ENCODE data around the gene HSPB1.
A peak's percentile ranks its signal among the peaks of the same experiment; 100 is the strongest.
"Not testable (repeated sequence)": the region's sequence is repeated elsewhere in the genome, so short reads cannot be mapped to it uniquely, and the experiment has no call there.

The HSPB1 gene

GRCh38 chr7:76314042-76314721 is 11.7 kb downstream of the HSPB1 start:
- Histone ChIP-seq H2BK5ac (ENCODE audit: low read depth, low read length, poor library complexity, severe bottlenecking) (no peak overlapping the region), H4K91ac (ENCODE audit: low read length) (peak overlapping the region; percentile 84), H3K18ac (ENCODE audit: low read depth in 1 of 2, low read length in 2 of 2) (peak overlapping the region; percentile 46 to 72), H3K27ac (ENCODE audit: low read length, poor library complexity, severe bottlenecking) (no peak overlapping the region), H4K8ac (ENCODE audit: low read length) (peak overlapping the region; percentile 90), H2BK120ac (ENCODE audit: low read depth, low read length) (peak overlapping the region; percentile 90), H3K9me3 (ENCODE audit: control insufficient read depth, low read length) (no peaks in the 10 kb centered on the region), H3K4me3 (ENCODE audit: insufficient read depth in 1 of 2, low read depth in 1 of 2, low read length in 2 of 2) (no peak overlapping the region), H2BK15ac (ENCODE audit: low read depth, poor library complexity, severe bottlenecking) (peak overlapping the region; percentile 6), H3K14ac (ENCODE audit: low read length in 2 of 2) (no peak overlapping the region), H2BK12ac (ENCODE audit: low read length in 2 of 2) (peak overlapping the region in 1 of 2 experiments; percentile 85), H3K4me2 (ENCODE audit: low read length, poor library complexity, severe bottlenecking) (no peak overlapping the region), H3K4me1 (ENCODE audit: control insufficient read depth, insufficient read depth, low read depth, low read length) (peaks cover 16% of the 10 kb centered on the region), H2AK5ac (ENCODE audit: low read length, severe bottlenecking) (peak overlapping the region; percentile 12), H3K23ac (ENCODE audit: low read length in 2 of 2) (no peak overlapping the region), H3K79me1 (replicated peaks; ENCODE audit: low read length, poor library complexity, severe bottlenecking) (no peaks in the 10 kb centered on the region), H3K9ac (ENCODE audit: low read length) (peak overlapping the region; percentile 54), H2AFZ (ENCODE audit: low read depth, low read length) (no peak overlapping the region), H3K36me3 (ENCODE audit: control insufficient read depth in 1 of 2, insufficient read depth in 2 of 2, low read depth in 1 of 2, low read length in 2 of 2) (no peaks in the 10 kb centered on the region), H3K27me3 (ENCODE audit: control insufficient read depth in 1 of 2, insufficient read depth in 1 of 2, low read length in 2 of 2) (no peaks in the 10 kb centered on the region), H3K4ac (ENCODE audit: low read depth in 1 of 2, low read length in 2 of 2) (peak overlapping the region; percentile 40 to 47)
- 7% methylated on average over 13 of the region's 15 CpGs for WGBS
- DNase-seq, result peak; percentile 90

GRCh38 chr7:76314740-76315139 is 12.3 kb downstream of the HSPB1 start:
- not testable (repeated sequence) for H3K27ac ChIP-seq (ENCODE audit: low read length, poor library complexity, severe bottlenecking); H4K8ac ChIP-seq (ENCODE audit: low read length); H2BK5ac ChIP-seq (ENCODE audit: low read depth, low read length, poor library complexity, severe bottlenecking); H2BK15ac ChIP-seq (ENCODE audit: low read depth, poor library complexity, severe bottlenecking); H3K23ac ChIP-seq (ENCODE audit: low read length in 2 of 2); H4K91ac ChIP-seq (ENCODE audit: low read length); H3K14ac ChIP-seq (ENCODE audit: low read length in 2 of 2); H3K27me3 ChIP-seq (ENCODE audit: control insufficient read depth in 1 of 2, insufficient read depth in 1 of 2, low read length in 2 of 2); H2BK120ac ChIP-seq (ENCODE audit: low read depth, low read length); H3K9ac ChIP-seq (ENCODE audit: low read length); H3K4me2 ChIP-seq (ENCODE audit: low read length, poor library complexity, severe bottlenecking); H3K4ac ChIP-seq (ENCODE audit: low read depth in 1 of 2, low read length in 2 of 2); H3K4me3 ChIP-seq (ENCODE audit: insufficient read depth in 1 of 2, low read depth in 1 of 2, low read length in 2 of 2); H3K18ac ChIP-seq (ENCODE audit: low read depth in 1 of 2, low read length in 2 of 2); H2AK5ac ChIP-seq (ENCODE audit: low read length, severe bottlenecking); H3K79me1 ChIP-seq (replicated peaks; ENCODE audit: low read length, poor library complexity, severe bottlenecking); DNase-seq; H3K9me3 ChIP-seq (ENCODE audit: control insufficient read depth, low read length); H2AFZ ChIP-seq (ENCODE audit: low read depth, low read length); H3K36me3 ChIP-seq (ENCODE audit: control insufficient read depth in 1 of 2, insufficient read depth in 2 of 2, low read depth in 1 of 2, low read length in 2 of 2); H2BK12ac ChIP-seq (ENCODE audit: low read length in 2 of 2)
- WGBS, result 81% methylated on average over 3 of the region's 6 CpGs
- peaks cover 16% of the 10 kb centered on the region for H3K4me1 ChIP-seq (ENCODE audit: control insufficient read depth, insufficient read depth, low read depth, low read length)

DNA sequence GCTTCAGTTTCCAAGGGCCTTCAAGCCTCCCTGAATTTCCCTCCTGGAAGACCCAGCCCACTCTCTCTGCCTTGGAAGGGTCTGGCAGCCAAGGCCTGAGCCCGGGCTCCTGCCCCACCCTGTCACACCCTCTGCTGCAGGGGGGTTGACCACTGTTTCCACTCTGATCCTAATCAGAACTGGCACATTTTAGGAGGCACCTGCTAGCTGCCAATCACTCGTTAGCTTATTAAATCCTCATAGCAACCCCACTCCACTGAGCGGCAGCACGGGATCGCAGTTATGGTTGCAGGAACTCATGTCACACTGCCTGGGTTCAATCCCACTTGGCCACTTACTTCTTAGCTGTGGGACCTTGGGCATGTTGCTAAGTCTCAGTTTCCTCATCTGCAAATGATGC is 12.9 kb downstream of the HSPB1 start:
- Histone ChIP-seq H3K36me3 (ENCODE audit: control insufficient read depth in 1 of 2, insufficient read depth in 2 of 2, low read depth in 1 of 2, low read length in 2 of 2) (peaks cover 5 to 6% of the 10 kb centered on the region in 2 experiments), H4K8ac (ENCODE audit: low read length) (no peak overlapping the region), H3K18ac (ENCODE audit: low read depth in 1 of 2, low read length in 2 of 2) (no peak overlapping the region), H3K9me3 (ENCODE audit: control insufficient read depth, low read length) (no peaks in the 10 kb centered on the region), H3K4me3 (ENCODE audit: insufficient read depth in 1 of 2, low read depth in 1 of 2, low read length in 2 of 2) (no peak overlapping the region), H2BK5ac (ENCODE audit: low read depth, low read length, poor library complexity, severe bottlenecking) (no peak overlapping the region), H2BK15ac (ENCODE audit: low read depth, poor library complexity, severe bottlenecking) (peak overlapping the region; percentile 86), H2AK5ac (ENCODE audit: low read length, severe bottlenecking) (peak overlapping the region; percentile 68), H2AFZ (ENCODE audit: low read depth, low read length) (no peak overlapping the region), H3K27ac (ENCODE audit: low read length, poor library complexity, severe bottlenecking) (no peak overlapping the region), H3K23ac (ENCODE audit: low read length in 2 of 2) (no peak overlapping the region), H2BK12ac (ENCODE audit: low read length in 2 of 2) (peak overlapping the region in 1 of 2 experiments; percentile 59), H3K4ac (ENCODE audit: low read depth in 1 of 2, low read length in 2 of 2) (no peak overlapping the region), H3K4me2 (ENCODE audit: low read length, poor library complexity, severe bottlenecking) (no peak overlapping the region), H3K14ac (ENCODE audit: low read length in 2 of 2) (no peak overlapping the region), H2BK120ac (ENCODE audit: low read depth, low read length) (no peak overlapping the region), H4K91ac (ENCODE audit: low read length) (no peak overlapping the region), H3K27me3 (ENCODE audit: control insufficient read depth in 1 of 2, insufficient read depth in 1 of 2, low read length in 2 of 2) (no peaks in the 10 kb centered on the region), H3K9ac (ENCODE audit: low read length) (no peak overlapping the region), H3K79me1 (replicated peaks; ENCODE audit: low read length, poor library complexity, severe bottlenecking) (peaks cover 3% of the 10 kb centered on the region), H3K4me1 (ENCODE audit: control insufficient read depth, insufficient read depth, low read depth, low read length) (peaks cover 13% of the 10 kb centered on the region)
- WGBS, result 85% methylated on average over 5 of the region's 5 CpGs
- no peak for DNase-seq

DNA sequence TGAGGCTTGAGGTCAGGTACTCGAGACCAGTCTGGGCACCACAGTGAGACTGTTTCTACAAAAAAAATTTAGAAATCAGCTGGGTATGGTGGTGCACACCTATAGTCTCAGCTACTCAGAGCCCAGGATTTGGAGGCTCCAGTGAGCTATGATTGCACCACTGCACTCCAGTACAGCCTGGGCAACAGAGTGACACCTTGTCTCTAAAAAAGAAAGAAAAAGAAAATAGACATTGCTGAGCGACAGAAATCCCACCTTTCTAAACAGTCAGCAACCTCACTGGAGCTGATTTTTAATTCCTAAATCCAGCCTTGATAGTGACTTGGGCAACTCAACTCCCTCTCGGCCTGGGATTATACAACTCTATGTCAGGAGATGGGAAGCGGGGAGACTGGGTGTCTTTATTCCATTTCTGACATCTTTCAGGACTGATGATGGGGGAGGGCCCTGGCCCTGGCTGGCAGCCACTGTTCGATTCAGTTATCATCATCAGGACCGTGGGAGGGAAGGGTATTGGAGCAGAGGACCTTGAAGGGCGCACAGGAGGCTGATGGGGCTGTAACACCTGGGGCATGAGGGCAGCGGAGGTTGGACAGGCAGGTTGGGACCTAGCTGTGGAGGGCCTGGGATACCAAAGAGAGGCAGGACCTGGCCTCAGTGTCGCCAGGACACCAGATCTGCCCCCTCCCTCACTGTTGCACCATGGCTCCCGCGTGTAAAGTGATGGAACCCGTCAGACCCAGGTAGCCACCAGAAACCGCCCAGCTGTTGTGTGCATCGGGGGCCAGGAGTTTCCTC is 14.7 kb downstream of the HSPB1 start:
- peaks cover 7 to 13% of the 10 kb centered on the region in 2 experiments for H3K36me3 ChIP-seq (ENCODE audit: control insufficient read depth in 1 of 2, insufficient read depth in 2 of 2, low read depth in 1 of 2, low read length in 2 of 2)
- H4K91ac ChIP-seq (ENCODE audit: low read length), result peak overlapping the region; percentile 65
- peak overlapping the region; percentile 39 for H2BK15ac ChIP-seq (ENCODE audit: low read depth, poor library complexity, severe bottlenecking)
- H2BK12ac ChIP-seq (ENCODE audit: low read length in 2 of 2), result peak overlapping the region; percentile 29 to 99
- no peak overlapping the region for H2AFZ ChIP-seq (ENCODE audit: low read depth, low read length)
- peak overlapping the region; percentile 10 to 88 for H3K4ac ChIP-seq (ENCODE audit: low read depth in 1 of 2, low read length in 2 of 2)
- H3K4me1 ChIP-seq (ENCODE audit: control insufficient read depth, insufficient read depth, low read depth, low read length), result peaks cover 12% of the 10 kb centered on the region
- H2BK120ac ChIP-seq (ENCODE audit: low read depth, low read length), result peak overlapping the region; percentile 50
- peak overlapping the region; percentile 64 for H3K4me2 ChIP-seq (ENCODE audit: low read length, poor library complexity, severe bottlenecking)
- H2AK5ac ChIP-seq (ENCODE audit: low read length, severe bottlenecking), result peak overlapping the region; percentile 78
- H3K18ac ChIP-seq (ENCODE audit: low read depth in 1 of 2, low read length in 2 of 2), result peak overlapping the region; percentile 78 to 93
- H3K14ac ChIP-seq (ENCODE audit: low read length in 2 of 2), result peak overlapping the region in 1 of 2 experiments; percentile 50
- no peaks in the 10 kb centered on the region for H3K9me3 ChIP-seq (ENCODE audit: control insufficient read depth, low read length)
- H3K27ac ChIP-seq (ENCODE audit: low read length, poor library complexity, severe bottlenecking), result peak overlapping the region; percentile 55
- no peak overlapping the region for H3K23ac ChIP-seq (ENCODE audit: low read length in 2 of 2)
- DNase-seq, result no peak
- H2BK5ac ChIP-seq (ENCODE audit: low read depth, low read length, poor library complexity, severe bottlenecking), result no peak overlapping the region
- H3K27me3 ChIP-seq (ENCODE audit: control insufficient read depth in 1 of 2, insufficient read depth in 1 of 2, low read length in 2 of 2), result no peaks in the 10 kb centered on the region
- peak overlapping the region in 1 of 2 experiments; percentile 89 for H3K4me3 ChIP-seq (ENCODE audit: insufficient read depth in 1 of 2, low read depth in 1 of 2, low read length in 2 of 2)
- H4K8ac ChIP-seq (ENCODE audit: low read length), result peak overlapping the region; percentile 38
- peak overlapping the region; percentile 94 for H3K9ac ChIP-seq (ENCODE audit: low read length)
- 78% methylated on average over 14 of the region's 14 CpGs for WGBS
- H3K79me1 ChIP-seq (replicated peaks; ENCODE audit: low read length, poor library complexity, severe bottlenecking), result peaks cover 5% of the 10 kb centered on the region

All from mesenchymal stem cell (in vitro differentiated cells and primary cell).